HepG2 (cell line): ENCODE measurements around the gene PPP1CA. TPM values are rescaled to one million over a fixed set of nuclear protein-coding genes. Genes with fewer than 3 reads are reported as not detected.

Experiments used
- CBX5 ChIP-seq: sonication (generic); formaldehyde crosslinking; IDR thresholded peaks from 2 replicates; pipeline ENCODE4 v1.4.0; 2020; ENCODE audit warnings: missing genetic modification reagents, borderline replicate concordance
- ELK4 ChIP-seq: sonication (generic); formaldehyde crosslinking; IDR thresholded peaks from 2 replicates; pipeline ENCODE4 v1.9.0; 2021; ENCODE audit warnings: missing genetic modification reagents, borderline replicate concordance
- ISL2 ChIP-seq: sonication (generic); formaldehyde crosslinking; IDR thresholded peaks from 2 replicates; pipeline ENCODE4 v1.5.0; 2020; ENCODE audit warnings: missing genetic modification reagents
- KDM4B ChIP-seq: sonication (generic); formaldehyde crosslinking; IDR thresholded peaks from 2 replicates; pipeline ENCODE4 v1.4.0; 2020; ENCODE audit warnings: missing genetic modification reagents
- KMT2A ChIP-seq: sonication (generic); formaldehyde crosslinking; IDR thresholded peaks from 2 replicates; pipeline ENCODE4 v1.4.0; 2020; ENCODE audit warnings: missing genetic modification reagents
- MLLT10 ChIP-seq: sonication (generic); formaldehyde crosslinking; IDR thresholded peaks from 2 replicates; pipeline ENCODE4 v1.4.0; 2020; ENCODE audit warnings: missing genetic modification reagents
- NFKBIZ ChIP-seq: IDR thresholded peaks from 2 replicates; pipeline ENCODE4 v1.6.1; 2018; ENCODE audit warnings: missing genetic modification reagents, missing compliant biosample characterization
- RCOR2 ChIP-seq: IDR thresholded peaks from 2 replicates; pipeline ENCODE4 v1.6.1; 2016; ENCODE audit warnings: missing biosample characterization, missing genetic modification reagents
- ZEB1 ChIP-seq: IDR thresholded peaks from 2 replicates; pipeline ENCODE4 v1.6.1; 2012; ENCODE audit warnings: mild to moderate bottlenecking, low read depth, inconsistent platforms; ENCODE audit not compliant: insufficient replicate concordance
- ZMYM4 ChIP-seq: sonication (generic); formaldehyde crosslinking; IDR thresholded peaks from 2 replicates; pipeline ENCODE4 v1.8.1; 2023; ENCODE audit warnings: mild to moderate bottlenecking, missing genetic modification reagents
- ZNF331 ChIP-seq: sonication (generic); formaldehyde crosslinking; IDR thresholded peaks from 2 replicates; pipeline ENCODE4 v1.4.0; 2020; ENCODE audit warnings: missing genetic modification reagents
- ZNF761 ChIP-seq: sonication (generic); formaldehyde crosslinking; conservative IDR thresholded peaks from 2 replicates; pipeline ENCODE4 v1.4.0; 2020; ENCODE audit warnings: mild to moderate bottlenecking, missing genetic modification reagents
- ZNF773 ChIP-seq: sonication (generic); formaldehyde crosslinking; IDR thresholded peaks from 2 replicates; pipeline ENCODE4 v1.4.0; 2020; ENCODE audit warnings: missing genetic modification reagents, borderline replicate concordance
- ZNF891 ChIP-seq: sonication (generic); formaldehyde crosslinking; IDR thresholded peaks from 2 replicates; pipeline ENCODE4 v1.5.0; 2020; ENCODE audit warnings: mild to moderate bottlenecking, missing genetic modification reagents
- polyA plus RNA-seq, 8 experiments: library from polyadenylated mRNA; depleted of rRNA in 3 of 8; stranded (reverse) in 7 of 8; unstranded in 1 of 8; fragments of >200 nt; fragmentation: Illumina TruSeq in 4 of 8; extraction: Trizol in 4 of 8; gene quantifications; 2 replicates each; pipeline versions ENCODE4 v1.2.1 to v1.2.3, GENCODE V29; 2011 to 2016; ENCODE audit warnings: low read depth in 4 of 8, missing spikeins in 1 of 8, mixed read lengths in 1 of 8; ENCODE audit not compliant: insufficient read depth in 1 of 8
- total RNA-seq, 5 experiments: library from RNA; depleted of rRNA; stranded (reverse); fragments of >200 nt; fragmentation: Illumina TruSeq; extraction: Trizol; gene quantifications; 2 replicates each; pipeline ENCODE4 v1.2.3, GENCODE V29; 2016; ENCODE audit warnings: low read depth in 1 of 5
- TF ChIP-seq, protein P1 (sequence below): IDR thresholded peaks from 2 replicates; pipeline ENCODE4 v1.6.1; 2018; ENCODE audit warnings: missing genetic modification reagents, mild to moderate bottlenecking, missing compliant biosample characterization
- TF ChIP-seq, protein P2 (sequence below): IDR thresholded peaks from 2 replicates; pipeline ENCODE4 v1.6.1; 2016; ENCODE audit warnings: missing genetic modification reagents, missing compliant biosample characterization

PPP1CA gene
- total and polyA plus RNA-seq, 2 of the 13 experiments (the other 11 are each of a cell fraction or from before 2014, with no cell fraction given) = 149 to 170 TPM

DNA sequence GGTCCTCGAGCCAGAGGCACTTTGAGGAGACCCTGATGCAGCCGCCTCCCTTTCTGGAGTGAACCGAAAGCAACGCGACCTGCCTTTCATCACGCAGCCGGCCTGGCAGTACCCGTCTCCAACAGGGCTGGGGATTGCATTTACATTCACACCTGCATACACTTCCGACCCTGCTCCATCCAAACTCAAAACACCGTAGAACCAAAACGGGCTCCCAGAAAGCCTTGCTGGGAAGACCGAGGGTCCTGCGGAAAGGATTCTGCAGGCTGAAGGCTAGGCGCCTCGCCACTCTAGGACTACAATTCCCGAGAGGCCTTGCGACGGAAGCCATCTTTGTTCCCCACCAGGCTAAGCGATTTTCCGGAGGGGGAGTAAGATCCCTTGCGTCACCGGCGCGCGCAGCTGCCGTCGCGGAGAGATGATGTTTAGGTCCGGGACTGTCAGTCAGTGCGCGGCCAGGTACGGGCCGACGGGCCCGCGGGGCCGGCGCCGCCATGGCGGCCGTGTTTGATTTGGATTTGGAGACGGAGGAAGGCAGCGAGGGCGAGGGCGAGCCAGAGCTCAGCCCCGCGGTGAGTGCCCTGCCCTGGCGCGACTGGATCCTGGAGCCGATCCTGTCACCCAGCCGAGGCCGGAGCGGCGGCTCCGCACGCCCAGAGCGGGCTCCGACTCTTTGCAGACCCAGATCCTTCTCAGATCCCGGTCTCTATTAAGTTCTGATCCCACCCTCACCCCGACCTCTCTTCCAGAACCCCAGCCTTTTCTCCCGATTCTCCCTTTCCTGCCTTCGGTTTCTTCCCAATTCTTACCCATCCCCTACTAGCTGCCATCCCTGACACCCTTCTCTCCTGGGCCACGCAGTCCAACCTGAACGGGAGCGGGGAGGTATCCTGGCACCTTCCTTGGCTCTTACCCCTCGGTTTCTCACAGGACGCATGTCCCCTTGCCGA, 26.7 kb upstream of the PPP1CA start, which contains the start of gene RPS6KB2 (continued):
- TF ChIP-seq, protein P1, sequence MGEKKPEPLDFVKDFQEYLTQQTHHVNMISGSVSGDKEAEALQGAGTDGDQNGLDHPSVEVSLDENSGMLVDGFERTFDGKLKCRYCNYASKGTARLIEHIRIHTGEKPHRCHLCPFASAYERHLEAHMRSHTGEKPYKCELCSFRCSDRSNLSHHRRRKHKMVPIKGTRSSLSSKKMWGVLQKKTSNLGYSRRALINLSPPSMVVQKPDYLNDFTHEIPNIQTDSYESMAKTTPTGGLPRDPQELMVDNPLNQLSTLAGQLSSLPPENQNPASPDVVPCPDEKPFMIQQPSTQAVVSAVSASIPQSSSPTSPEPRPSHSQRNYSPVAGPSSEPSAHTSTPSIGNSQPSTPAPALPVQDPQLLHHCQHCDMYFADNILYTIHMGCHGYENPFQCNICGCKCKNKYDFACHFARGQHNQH (CRISPR knock-in tag) = peak; percentile 87
- TF ChIP-seq NFKBIZ (no peak), ELK4 (CRISPR knock-in tag) (peak; percentile 89; the same call in 1 of the 2 replicates), ZNF773 (CRISPR knock-in tag) (0 out of 2 replicates have a peak, but pooled peaks have one; percentile 49), KDM4B (CRISPR knock-in tag) (no peak), ZMYM4 (CRISPR knock-in tag) (peak; percentile 53), ZNF891 (CRISPR knock-in tag) (no peak; the same call in 1 of the 2 replicates), MLLT10 (CRISPR knock-in tag) (no peak), ZNF761 (CRISPR knock-in tag) (no peak), CBX5 (peak; percentile 55; the same call in 1 of the 2 replicates), ISL2 (CRISPR knock-in tag) (peak; percentile 82), ZNF331 (CRISPR knock-in tag) (peak; percentile 63), ZEB1 (peak; percentile 90), RCOR2 (no peak), KMT2A (peak; percentile 79; the same call in 1 of the 2 replicates)
- TF ChIP-seq, protein P2, sequence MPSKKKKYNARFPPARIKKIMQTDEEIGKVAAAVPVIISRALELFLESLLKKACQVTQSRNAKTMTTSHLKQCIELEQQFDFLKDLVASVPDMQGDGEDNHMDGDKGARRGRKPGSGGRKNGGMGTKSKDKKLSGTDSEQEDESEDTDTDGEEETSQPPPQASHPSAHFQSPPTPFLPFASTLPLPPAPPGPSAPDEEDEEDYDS (CRISPR knock-in tag) = peak; percentile 61
- TF ChIP-seq, all 625 proteins: peak for 263
